ENCODE data around the gene SRP14. TPM values are rescaled to one million over a fixed set of nuclear protein-coding genes. Genes with fewer than 3 reads are reported as not detected.

SRP14 gene
- total and polyA plus RNA-seq, 9 of the 15 experiments (the other 6 are each of a cell fraction or from before 2014, with no cell fraction given), result 161 to 1,097 (median 402) TPM

- TF ChIP-seq RREB1 (CRISPR knock-in tag; IDR thresholded peaks at IDR 0.05) (no peak), CCNT2 (IDR thresholded peaks at IDR 0.05; ENCODE audit: borderline replicate concordance, extremely low read depth, insufficient read length, low read depth, low read length) (no peak), KLF1 (tag; IDR thresholded peaks at IDR 0.05) (no peak), BRD4 (IDR thresholded peaks at IDR 0.05) (no peak), KLF6 (CRISPR knock-in tag; IDR thresholded peaks at IDR 0.05; ENCODE audit: borderline replicate concordance) (no peak), ZNF140 (CRISPR knock-in tag; IDR thresholded peaks at IDR 0.05) (no peak), ARID2 (IDR thresholded peaks at IDR 0.05) (no peak), PRDM10 (IDR thresholded peaks at IDR 0.05; ENCODE audit: partially characterized antibody) (no peak), PHTF2 (CRISPR knock-in tag; IDR thresholded peaks at IDR 0.05) (no peak), MIER1 (IDR thresholded peaks at IDR 0.05; ENCODE audit: low read depth) (no peak)
Observed at GRCh38 chr15:40010686-40011085, 28.3 kb downstream of the SRP14 start (continued).

All from K562 (cell line).